ENCODE measurements around the gene SGCD. TPM values are rescaled to one million over a fixed set of nuclear protein-coding genes. Genes with fewer than 3 reads are reported as not detected.

The SGCD gene
- total RNA-seq, 4 donors from 2014 or later: 0.37 to 3.7 (median 2.4) TPM

GRCh38 chr5:156505101-156505500, 178.1 kb downstream of the SGCD start:
- Histone ChIP-seq H3K4me3 (no peak overlapping the region), H3K27ac (no peak overlapping the region), H3K4me1 (no peaks in the 10 kb centered on the region), H3K36me3 (no peaks in the 10 kb centered on the region), H3K27me3 (no peaks in the 10 kb centered on the region), H3K9me3 (no peaks in the 10 kb centered on the region)
- DNase-seq: no peak
- 64 to 77% methylated on average over 2 to 5 of the region's 5 CpGs for WGBS, 2 donors (ENCODE audit: low coverage in 1 of 2)
- TF ChIP-seq CTCF (IDR thresholded peaks at IDR 0.05): no peak
- no peak for TF ChIP-seq EP300 (IDR thresholded peaks at IDR 0.05; ENCODE audit: low read depth)
- TF ChIP-seq POLR2AphosphoS5 (IDR thresholded peaks at IDR 0.05): no peak
- TF ChIP-seq POLR2A (IDR thresholded peaks at IDR 0.05): no peak
- intact Hi-C loops (cut with DNase I; ENCODE audit: low total_unique reads) (no loop called here), in situ Hi-C loops (cut with MboI; ENCODE audit: low pct_ligation_motif_present in 1 of 4, low pct_unique_long_range_greater_than_20kb in 1 of 4, low sequenced_read_pairs in 3 of 4) (no loop called here)

GRCh38 chr5:156513123-156513815, 186.3 kb downstream of the SGCD start:
- no peak overlapping the region for H3K4me3 ChIP-seq
- no peak overlapping the region for H3K27ac ChIP-seq
- H3K4me1 ChIP-seq: no peaks in the 10 kb centered on the region
- H3K9me3 ChIP-seq: no peaks in the 10 kb centered on the region
- no peaks in the 10 kb centered on the region for H3K36me3 ChIP-seq
- in situ Hi-C loops (cut with MboI; ENCODE audit: low pct_ligation_motif_present in 1 of 4, low pct_unique_long_range_greater_than_20kb in 1 of 4, low sequenced_read_pairs in 3 of 4) (no loop called here), intact Hi-C loops (cut with DNase I; ENCODE audit: low total_unique reads) (no loop called here)
- no peaks in the 10 kb centered on the region for H3K27me3 ChIP-seq
- 23 to 46% methylated on average over 2 of the region's 2 CpGs for WGBS, 2 donors (ENCODE audit: low coverage in 1 of 2)
- DNase-seq: no peak
- TF ChIP-seq CTCF (IDR thresholded peaks at IDR 0.05): no peak
- TF ChIP-seq EP300 (IDR thresholded peaks at IDR 0.05; ENCODE audit: low read depth): no peak
- no peak for TF ChIP-seq POLR2AphosphoS5 (IDR thresholded peaks at IDR 0.05)
- no peak for TF ChIP-seq POLR2A (IDR thresholded peaks at IDR 0.05)

GRCh38 chr5:156515121-156515520, 188.2 kb downstream of the SGCD start:
- Histone ChIP-seq H3K4me1 (no peaks in the 10 kb centered on the region), H3K27me3 (no peaks in the 10 kb centered on the region), H3K4me3 (no peak overlapping the region), H3K9me3 (peaks cover 0 to 2% of the 10 kb centered on the region in 2 donors), H3K36me3 (no peaks in the 10 kb centered on the region), H3K27ac (no peak overlapping the region)
- TF ChIP-seq POLR2AphosphoS5 (IDR thresholded peaks at IDR 0.05) (no peak), POLR2A (IDR thresholded peaks at IDR 0.05) (no peak)
- intact Hi-C loops (cut with DNase I; ENCODE audit: low total_unique reads) (no loop called here), in situ Hi-C loops (cut with MboI; ENCODE audit: low pct_ligation_motif_present in 1 of 4, low pct_unique_long_range_greater_than_20kb in 1 of 4, low sequenced_read_pairs in 3 of 4) (no loop called here)
- 17 to 63% methylated on average over 1 to 2 of the region's 2 CpGs for WGBS, 2 donors (ENCODE audit: low coverage in 1 of 2)
- DNase-seq: no peak

GRCh38 chr5:156515803-156516360, 188.9 kb downstream of the SGCD start:
- no peaks in the 10 kb centered on the region for H3K36me3 ChIP-seq
- H3K4me1 ChIP-seq: no peaks in the 10 kb centered on the region
- TF ChIP-seq EP300 (IDR thresholded peaks at IDR 0.05; ENCODE audit: low read depth) (no peak), POLR2AphosphoS5 (IDR thresholded peaks at IDR 0.05) (no peak), CTCF (IDR thresholded peaks at IDR 0.05) (no peak), POLR2A (IDR thresholded peaks at IDR 0.05) (no peak)
- H3K27ac ChIP-seq: no peak overlapping the region
- H3K27me3 ChIP-seq: no peaks in the 10 kb centered on the region
- intact Hi-C loops (cut with DNase I; ENCODE audit: low total_unique reads): no loop called here
- WGBS, 2 donors (ENCODE audit: low coverage in 1 of 2): 76% methylated on average over 3 of the region's 4 CpGs; no CpG with 5 or more reads in 1 of the 2 donors
- DNase-seq: no peak
- in situ Hi-C loops (cut with MboI; ENCODE audit: low pct_ligation_motif_present in 1 of 4, low pct_unique_long_range_greater_than_20kb in 1 of 4, low sequenced_read_pairs in 3 of 4): no loop called here
- no peak overlapping the region for H3K4me3 ChIP-seq
- peaks cover 0 to 2% of the 10 kb centered on the region in 2 donors for H3K9me3 ChIP-seq

Data from transverse colon (tissue), 4 donors.